Right atrium auricular region (tissue), 2 donors: ENCODE results near the gene SLC9A9. TPM values are rescaled to one million over a fixed set of nuclear protein-coding genes. Genes with fewer than 3 reads are reported as not detected.

Experiments
- DNase-seq: peaks from one replicate; pipeline ENCODE4 v3.0.0-alpha.2; 2019; ENCODE audit warnings: low spot score
- H3K27ac ChIP-seq, 2 donors: fragments of 200-600 bp; sonication (generic); 1 replicate in 1 of 2; 2 replicates in 1 of 2; pipeline ENCODE4 v1.5.1; 2016 to 2019
- H3K27me3 ChIP-seq, 2 donors: fragments of 200-600 bp; sonication (generic); one replicate each; pipeline versions ENCODE4 v1.5.1 to v1.6.0; 2017 to 2019
- H3K36me3 ChIP-seq: fragments of 200-600 bp; sonication (generic); one replicate; pipeline ENCODE4 v1.5.1; 2016
- H3K4me1 ChIP-seq, 2 donors: fragments of 200-600 bp; sonication (generic); one replicate each; pipeline versions ENCODE4 v1.5.1 to v1.6.0; 2017 to 2019
- H3K4me3 ChIP-seq, 2 donors: fragments of 200-600 bp; sonication (generic); 1 replicate in 1 of 2; 2 replicates in 1 of 2; pipeline ENCODE4 v1.5.1; 2017 to 2019; ENCODE audit warnings: mild to moderate bottlenecking in 1 of 2, moderate library complexity in 1 of 2
- H3K9me3 ChIP-seq, 2 donors: fragments of 200-600 bp; sonication (generic); one replicate each; pipeline ENCODE4 v1.5.1; 2019
- total RNA-seq, 2 donors: library from RNA; depleted of rRNA; stranded (reverse); fragments of >200 nt; gene quantifications; one replicate each; pipeline ENCODE4 v1.1.0, GENCODE V29; 2016
- TF ChIP-seq, protein P1 (sequence below), 2 donors: fragments of 200-600 bp; sonication (generic); IDR thresholded peaks; one replicate each; pipeline ENCODE4 v1.5.1; 2019; ENCODE audit warnings: antibody characterized with exemption in 2 of 2

The SLC9A9 gene
- total RNA-seq, 2 donors from 2014 or later = 3.1 to 4.2 TPM

DNA sequence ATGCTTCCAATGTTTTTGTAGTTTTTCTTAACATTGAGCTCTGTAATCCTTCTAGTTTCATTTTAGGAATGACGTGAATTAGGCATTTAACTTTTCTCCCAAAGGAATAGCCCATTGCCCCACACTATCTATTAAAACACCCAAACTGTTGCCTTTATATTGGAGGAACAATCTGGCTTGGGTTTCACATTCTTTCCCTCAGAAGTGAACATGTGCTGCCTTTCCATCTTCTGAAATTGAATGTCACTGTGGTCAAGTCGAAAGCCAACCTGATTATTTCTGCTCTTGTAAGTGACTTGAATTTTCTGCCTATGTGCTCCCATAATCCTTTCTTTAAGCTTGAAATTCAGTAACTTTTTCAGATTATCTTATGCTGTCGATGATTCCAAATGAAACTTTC, 214.5 kb downstream of the SLC9A9 start:
- Histone ChIP-seq H3K9me3 (peaks cover 0 to 24% of the 10 kb centered on the region in 2 donors), H3K4me3 (no peak overlapping the region), H3K27me3 (no peaks in the 10 kb centered on the region), H3K36me3 (no peaks in the 10 kb centered on the region), H3K4me1 (no peaks in the 10 kb centered on the region), H3K27ac (no peak overlapping the region)
- TF ChIP-seq, protein P1, sequence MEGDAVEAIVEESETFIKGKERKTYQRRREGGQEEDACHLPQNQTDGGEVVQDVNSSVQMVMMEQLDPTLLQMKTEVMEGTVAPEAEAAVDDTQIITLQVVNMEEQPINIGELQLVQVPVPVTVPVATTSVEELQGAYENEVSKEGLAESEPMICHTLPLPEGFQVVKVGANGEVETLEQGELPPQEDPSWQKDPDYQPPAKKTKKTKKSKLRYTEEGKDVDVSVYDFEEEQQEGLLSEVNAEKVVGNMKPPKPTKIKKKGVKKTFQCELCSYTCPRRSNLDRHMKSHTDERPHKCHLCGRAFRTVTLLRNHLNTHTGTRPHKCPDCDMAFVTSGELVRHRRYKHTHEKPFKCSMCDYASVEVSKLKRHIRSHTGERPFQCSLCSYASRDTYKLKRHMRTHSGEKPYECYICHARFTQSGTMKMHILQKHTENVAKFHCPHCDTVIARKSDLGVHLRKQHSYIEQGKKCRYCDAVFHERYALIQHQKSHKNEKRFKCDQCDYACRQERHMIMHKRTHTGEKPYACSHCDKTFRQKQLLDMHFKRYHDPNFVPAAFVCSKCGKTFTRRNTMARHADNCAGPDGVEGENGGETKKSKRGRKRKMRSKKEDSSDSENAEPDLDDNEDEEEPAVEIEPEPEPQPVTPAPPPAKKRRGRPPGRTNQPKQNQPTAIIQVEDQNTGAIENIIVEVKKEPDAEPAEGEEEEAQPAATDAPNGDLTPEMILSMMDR (IDR thresholded peaks at IDR 0.05) = no peak
- no peak for DNase-seq

DNA sequence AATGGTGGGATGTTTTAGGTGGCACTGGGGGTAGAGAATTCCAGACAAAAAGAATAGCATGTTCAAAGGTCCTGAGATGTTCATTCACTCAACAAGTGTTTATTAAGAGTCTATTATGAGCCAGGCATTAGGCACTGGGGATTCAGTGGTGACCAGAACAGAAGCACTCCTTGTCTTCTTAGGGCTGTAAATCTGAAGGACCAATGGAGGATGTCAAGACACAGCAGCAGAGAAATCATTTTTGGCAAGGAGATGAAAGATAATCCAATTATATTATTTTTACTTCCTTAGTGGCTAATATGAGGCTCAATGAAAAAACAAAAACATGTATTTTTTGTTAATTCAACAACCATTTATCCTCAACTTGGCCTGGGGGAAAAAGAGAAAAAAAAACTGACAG, 218.5 kb downstream of the SLC9A9 start:
- Histone ChIP-seq H3K36me3 (no peaks in the 10 kb centered on the region), H3K27ac (no peak overlapping the region), H3K27me3 (no peaks in the 10 kb centered on the region), H3K4me3 (no peak overlapping the region), H3K9me3 (no peaks in the 10 kb centered on the region), H3K4me1 (no peaks in the 10 kb centered on the region)
- TF ChIP-seq, protein P1 (IDR thresholded peaks at IDR 0.05) = no peak
- DNase-seq = no peak

DNA sequence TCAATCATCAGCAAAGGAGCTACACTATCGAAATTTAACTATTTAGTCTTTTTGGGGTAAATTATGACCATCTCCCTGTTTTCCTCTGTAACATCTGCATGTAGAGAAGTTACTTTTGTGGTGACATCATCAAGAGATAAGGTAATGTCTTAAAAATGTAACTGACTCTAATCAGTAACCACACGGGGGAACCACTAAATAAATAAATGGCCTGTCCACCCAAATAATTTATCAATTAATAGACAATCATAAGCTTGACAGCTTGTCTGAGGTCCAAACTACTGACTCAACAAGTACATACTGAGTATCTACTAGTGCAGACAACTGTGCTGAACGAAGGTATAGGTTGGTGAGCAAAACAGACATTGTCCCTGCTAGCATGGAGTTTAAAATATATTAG, 219.3 kb downstream of the SLC9A9 start:
- no peak for DNase-seq
- Histone ChIP-seq H3K36me3 (no peaks in the 10 kb centered on the region), H3K27ac (no peak overlapping the region), H3K4me1 (no peaks in the 10 kb centered on the region), H3K4me3 (no peak overlapping the region), H3K27me3 (no peaks in the 10 kb centered on the region), H3K9me3 (no peaks in the 10 kb centered on the region)
- TF ChIP-seq, protein P1 (IDR thresholded peaks at IDR 0.05) = no peak

DNA sequence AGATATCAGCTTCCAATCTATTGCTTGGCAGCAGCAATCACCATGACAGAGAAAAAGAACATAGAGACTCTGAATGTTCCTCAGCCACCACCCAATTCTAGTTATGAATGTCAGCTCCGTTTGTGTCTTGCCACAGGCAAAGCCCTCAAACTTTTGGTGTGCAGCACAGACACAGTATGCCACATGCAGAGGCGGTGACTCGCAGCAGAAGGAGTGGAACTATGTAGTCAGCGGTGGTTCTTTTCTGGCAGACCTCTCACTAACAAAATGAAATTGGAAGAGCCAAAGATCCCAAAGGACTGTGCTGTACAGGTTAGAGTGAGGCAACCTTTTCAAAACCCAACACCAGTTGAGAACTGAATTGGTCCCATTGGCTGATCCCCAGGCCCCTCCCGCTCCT, 220.9 kb downstream of the SLC9A9 start:
- no peak for DNase-seq
- Histone ChIP-seq H3K4me3 (no peak overlapping the region), H3K27ac (no peak overlapping the region), H3K9me3 (no peaks in the 10 kb centered on the region), H3K27me3 (no peaks in the 10 kb centered on the region), H3K36me3 (no peaks in the 10 kb centered on the region), H3K4me1 (no peaks in the 10 kb centered on the region)
- TF ChIP-seq, protein P1 (IDR thresholded peaks at IDR 0.05) = no peak

DNA sequence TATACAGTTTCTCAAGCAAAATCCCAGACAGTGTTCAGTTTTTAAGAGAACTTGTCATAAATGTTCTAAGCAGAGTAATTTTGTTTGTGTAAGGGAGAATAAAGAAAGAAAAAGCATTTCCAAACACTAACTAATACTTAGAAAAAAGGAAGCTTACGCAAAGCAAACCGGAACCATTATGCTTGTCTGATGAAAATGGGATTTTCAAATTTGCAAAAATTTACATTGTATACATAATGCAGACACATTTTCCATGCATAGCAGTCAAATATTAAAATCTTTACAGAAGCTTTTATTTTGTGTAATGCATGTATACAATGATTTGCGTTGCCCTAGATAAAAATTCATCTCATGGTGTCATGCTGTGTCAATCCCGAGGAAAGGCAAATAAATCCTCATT, 229.0 kb downstream of the SLC9A9 start:
- no peak for DNase-seq
- H3K27me3 ChIP-seq = no peaks in the 10 kb centered on the region
- TF ChIP-seq, protein P1 (IDR thresholded peaks at IDR 0.05) = no peak
- H3K36me3 ChIP-seq = no peaks in the 10 kb centered on the region
- H3K27ac ChIP-seq = no peak overlapping the region
- no peaks in the 10 kb centered on the region for H3K9me3 ChIP-seq
- no peaks in the 10 kb centered on the region for H3K4me1 ChIP-seq
- no peak overlapping the region for H3K4me3 ChIP-seq

DNA sequence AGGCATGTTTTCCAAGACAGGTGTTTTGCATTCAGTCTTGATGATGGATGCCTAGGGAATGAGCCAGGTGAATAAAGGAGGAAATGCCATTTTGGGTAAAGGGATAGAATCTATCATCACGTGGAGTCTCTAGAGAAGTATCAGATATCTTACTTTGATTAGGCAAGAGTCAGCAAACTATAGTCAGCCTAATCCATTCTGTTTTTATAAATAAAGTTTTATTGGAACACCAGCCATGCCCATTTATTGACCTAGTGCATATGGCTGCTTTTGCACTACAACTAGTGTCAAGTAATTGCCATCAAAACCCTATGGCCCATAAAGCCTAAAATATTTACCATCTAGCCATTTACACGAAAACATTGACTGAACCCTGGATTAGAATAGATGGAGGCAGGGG, 231.2 kb downstream of the SLC9A9 start:
- no peak for DNase-seq

More for the DNA sequence above, 231.2 kb downstream of the SLC9A9 start:
- Histone ChIP-seq H3K4me3 (no peak overlapping the region), H3K36me3 (no peaks in the 10 kb centered on the region), H3K27ac (no peak overlapping the region), H3K9me3 (no peaks in the 10 kb centered on the region), H3K4me1 (no peaks in the 10 kb centered on the region), H3K27me3 (no peaks in the 10 kb centered on the region)
- TF ChIP-seq, protein P1 (IDR thresholded peaks at IDR 0.05) = no peak
